GM12865 (cell line): ENCODE measurements around the gene SMTN.

Experiments
- DNase-seq: peaks from one replicate; pipeline ENCODE4 v3.0.0; 2010; ENCODE audit warnings: low read depth
- H3K4me3 ChIP-seq: 2 replicates; pipeline ENCODE4 v1.5.1; 2011; ENCODE audit warnings: mild to moderate bottlenecking, low read depth, low read length, control low read depth
- CTCF ChIP-seq: IDR thresholded peaks from 2 replicates; pipeline ENCODE4 v1.5.1; 2011; ENCODE audit warnings: low read length, control low read depth, low read depth, inconsistent platforms; ENCODE audit not compliant: insufficient read depth; ENCODE audit errors: missing control alignments

The SMTN gene

GRCh38 chr22:31135706-31136105 is 54.6 kb downstream of the SMTN start:
- no peak overlapping the region for H3K4me3 ChIP-seq
- no peak for TF ChIP-seq CTCF
- DNase-seq, result no peak

- no peak for DNase-seq
- no peak for TF ChIP-seq CTCF
- H3K4me3 ChIP-seq, result no peak overlapping the region
These were observed 55.0 kb downstream of the SMTN start for GRCh38 chr22:31136155-31136554.

- H3K4me3 ChIP-seq, result no peak overlapping the region
- DNase-seq, result no peak
- no peak for TF ChIP-seq CTCF
These were observed 55.6 kb downstream of the SMTN start for GRCh38 chr22:31136711-31137110.

GRCh38 chr22:31137721-31138120 is 56.6 kb downstream of the SMTN start:
- no peak overlapping the region for H3K4me3 ChIP-seq
- no peak for TF ChIP-seq CTCF
- no peak for DNase-seq

- no peak for DNase-seq
- TF ChIP-seq CTCF, result no peak
- H3K4me3 ChIP-seq, result no peak overlapping the region
These were observed 57.0 kb downstream of the SMTN start for GRCh38 chr22:31138126-31138525.

GRCh38 chr22:31139066-31139465 is 57.9 kb downstream of the SMTN start:
- DNase-seq, result no peak
- no peak overlapping the region for H3K4me3 ChIP-seq
- no peak for TF ChIP-seq CTCF

- DNase-seq, result no peak
- no peak for TF ChIP-seq CTCF
These were observed 59.0 kb downstream of the SMTN start, which contains the start of gene PLA2G3 for GRCh38 chr22:31139866-31140716. Gene PLA2G3, minus strand, starts transcription at chr22:31140508. Its CDS starts 154 bp downstream, at chr22:31140354.

More at GRCh38 chr22:31139866-31140716, 59.0 kb downstream of the SMTN start, which contains the start of gene PLA2G3:
- H3K4me3 ChIP-seq, result no peak within 1 kb of the TSS
